ENCODE measurements around the gene RIPK4.

Gene RIPK4

GRCh38 chr21:41769111-41769510, 2.3 kb upstream of the RIPK4 start:
- H3K27ac Mint-ChIP-seq, result no peak overlapping the region
- H3K4me1 Mint-ChIP-seq (ENCODE audit: low read depth), result peaks cover 24% of the 10 kb centered on the region
- no peaks in the 10 kb centered on the region for H3K9me3 Mint-ChIP-seq
- peak overlapping the region; percentile 33 for H3K4me3 Mint-ChIP-seq
- H3K36me3 Mint-ChIP-seq (ENCODE audit: low read depth), result no peaks in the 10 kb centered on the region
- peaks cover 81% of the 10 kb centered on the region for H3K27me3 Mint-ChIP-seq
- intact Hi-C loops (cut with micrococcal nuclease), result no loop called here

- H3K36me3 Mint-ChIP-seq (ENCODE audit: low read depth), result no peaks in the 10 kb centered on the region
- H3K27me3 Mint-ChIP-seq, result peaks cover 87% of the 10 kb centered on the region
- H3K4me1 Mint-ChIP-seq (ENCODE audit: low read depth), result peaks cover 26% of the 10 kb centered on the region
- no peaks in the 10 kb centered on the region for H3K9me3 Mint-ChIP-seq
- intact Hi-C loops (cut with micrococcal nuclease), result no loop called here
- no peak overlapping the region for H3K27ac Mint-ChIP-seq
- peak overlapping the region; percentile 33 for H3K4me3 Mint-ChIP-seq
Measured at GRCh38 chr21:41768437-41769042, 1.7 kb upstream of the RIPK4 start.

- peaks cover 92% of the 10 kb centered on the region for H3K27me3 Mint-ChIP-seq
- no peaks in the 10 kb centered on the region for H3K9me3 Mint-ChIP-seq
- no peak overlapping the region for H3K27ac Mint-ChIP-seq
- no peak overlapping the region for H3K4me3 Mint-ChIP-seq
- no peaks in the 10 kb centered on the region for H3K36me3 Mint-ChIP-seq (ENCODE audit: low read depth)
- intact Hi-C loops (cut with micrococcal nuclease), result no loop called here
- peaks cover 33% of the 10 kb centered on the region for H3K4me1 Mint-ChIP-seq (ENCODE audit: low read depth)
Measured at GRCh38 chr21:41767606-41768436, 969 bp upstream of the RIPK4 start.

- Mint-ChIP-seq H3K36me3 (ENCODE audit: low read depth) (no peaks in the 10 kb centered on the region), H3K4me3 (no peak overlapping the region), H3K9me3 (no peaks in the 10 kb centered on the region), H3K27ac (no peak overlapping the region), H3K4me1 (ENCODE audit: low read depth) (peaks cover 49% of the 10 kb centered on the region), H3K27me3 (peaks cover 84% of the 10 kb centered on the region)
- intact Hi-C loops (cut with micrococcal nuclease), result no loop called here
Measured at GRCh38 chr21:41765973-41766882, 624 bp downstream of the RIPK4 start.

GRCh38 chr21:41765420-41765821, 1.4 kb downstream of the RIPK4 start:
- Mint-ChIP-seq H3K4me3 (no peak overlapping the region), H3K27ac (no peak overlapping the region), H3K9me3 (no peaks in the 10 kb centered on the region), H3K27me3 (peaks cover 76% of the 10 kb centered on the region), H3K36me3 (ENCODE audit: low read depth) (no peaks in the 10 kb centered on the region), H3K4me1 (ENCODE audit: low read depth) (peaks cover 57% of the 10 kb centered on the region)
- intact Hi-C loops (cut with micrococcal nuclease), result no loop called here

GRCh38 chr21:41764558-41765419, 2.1 kb downstream of the RIPK4 start:
- H3K9me3 Mint-ChIP-seq, result no peaks in the 10 kb centered on the region
- H3K27ac Mint-ChIP-seq, result no peak overlapping the region
- intact Hi-C loops (cut with micrococcal nuclease), result no loop called here
- H3K4me1 Mint-ChIP-seq (ENCODE audit: low read depth), result peaks cover 64% of the 10 kb centered on the region
- peaks cover 70% of the 10 kb centered on the region for H3K27me3 Mint-ChIP-seq
- no peak overlapping the region for H3K4me3 Mint-ChIP-seq
- H3K36me3 Mint-ChIP-seq (ENCODE audit: low read depth), result no peaks in the 10 kb centered on the region

- Mint-ChIP-seq H3K27me3 (peaks cover 62% of the 10 kb centered on the region), H3K36me3 (ENCODE audit: low read depth) (no peaks in the 10 kb centered on the region), H3K4me3 (no peak overlapping the region), H3K4me1 (ENCODE audit: low read depth) (peaks cover 61% of the 10 kb centered on the region), H3K27ac (no peak overlapping the region), H3K9me3 (no peaks in the 10 kb centered on the region)
- intact Hi-C loops (cut with micrococcal nuclease), result no loop called here
Measured at GRCh38 chr21:41763996-41764395, 2.9 kb downstream of the RIPK4 start.

- H3K4me1 Mint-ChIP-seq (ENCODE audit: low read depth), result peaks cover 56% of the 10 kb centered on the region
- H3K36me3 Mint-ChIP-seq (ENCODE audit: low read depth), result no peaks in the 10 kb centered on the region
- H3K27me3 Mint-ChIP-seq, result peaks cover 57% of the 10 kb centered on the region
- H3K9me3 Mint-ChIP-seq, result no peaks in the 10 kb centered on the region
- intact Hi-C loops (cut with micrococcal nuclease), result no loop called here
- H3K4me3 Mint-ChIP-seq, result no peak overlapping the region
- no peak overlapping the region for H3K27ac Mint-ChIP-seq
Measured at GRCh38 chr21:41763398-41763931, 3.4 kb downstream of the RIPK4 start.

- Mint-ChIP-seq H3K27me3 (peaks cover 50% of the 10 kb centered on the region), H3K9me3 (no peaks in the 10 kb centered on the region), H3K27ac (peak overlapping the region; percentile 88), H3K4me1 (ENCODE audit: low read depth) (peaks cover 49% of the 10 kb centered on the region), H3K4me3 (no peak overlapping the region), H3K36me3 (ENCODE audit: low read depth) (no peaks in the 10 kb centered on the region)
- intact Hi-C loops (cut with micrococcal nuclease), result no loop called here
Measured at GRCh38 chr21:41762753-41763152, 4.1 kb downstream of the RIPK4 start.

- Mint-ChIP-seq H3K4me1 (ENCODE audit: low read depth) (peaks cover 42% of the 10 kb centered on the region), H3K27me3 (peaks cover 43% of the 10 kb centered on the region), H3K27ac (peak overlapping the region; percentile 88), H3K36me3 (ENCODE audit: low read depth) (no peaks in the 10 kb centered on the region), H3K9me3 (no peaks in the 10 kb centered on the region), H3K4me3 (peak overlapping the region; percentile 73)
- intact Hi-C loops (cut with micrococcal nuclease), result no loop called here
Measured at GRCh38 chr21:41761934-41762635, 4.8 kb downstream of the RIPK4 start.

GRCh38 chr21:41761211-41761933, 5.5 kb downstream of the RIPK4 start:
- H3K4me3 Mint-ChIP-seq, result peak overlapping the region; percentile 73
- intact Hi-C loops (cut with micrococcal nuclease), result no loop called here

GRCh38 chr21:41760411-41760810, 6.4 kb downstream of the RIPK4 start:
- H3K9me3 Mint-ChIP-seq, result no peaks in the 10 kb centered on the region
- intact Hi-C loops (cut with micrococcal nuclease), result no loop called here
- H3K27ac Mint-ChIP-seq, result peak overlapping the region; percentile 88
- no peaks in the 10 kb centered on the region for H3K36me3 Mint-ChIP-seq (ENCODE audit: low read depth)
- no peak overlapping the region for H3K4me3 Mint-ChIP-seq
- peaks cover 33% of the 10 kb centered on the region for H3K27me3 Mint-ChIP-seq
- peaks cover 40% of the 10 kb centered on the region for H3K4me1 Mint-ChIP-seq (ENCODE audit: low read depth)

More at GRCh38 chr21:41761211-41761933, 5.5 kb downstream of the RIPK4 start:
- no peaks in the 10 kb centered on the region for H3K36me3 Mint-ChIP-seq (ENCODE audit: low read depth)
- H3K27ac Mint-ChIP-seq, result peak overlapping the region; percentile 88
- H3K4me1 Mint-ChIP-seq (ENCODE audit: low read depth), result peaks cover 40% of the 10 kb centered on the region
- H3K27me3 Mint-ChIP-seq, result peaks cover 38% of the 10 kb centered on the region
- H3K9me3 Mint-ChIP-seq, result no peaks in the 10 kb centered on the region

All from dendritic cell treated with granulocyte-macrophage colony-stimulating factor and Interleukin-4, amounts not matched to agents 40 ng/mL and 50 ng/mL, for 4 days (primary cell).